HG03469 (cell line): ENCODE results near the gene NTRK3.

Experiments
- ATAC-seq: cut with Tn5 transposase; IDR thresholded peaks from one replicate; pipeline ENCODE4 v1.9.1; 2021; ENCODE audit warnings: mild to moderate bottlenecking, moderate library complexity, moderate number of reproducible peaks; ENCODE audit not compliant: unreplicated experiment

NTRK3 gene

DNA sequence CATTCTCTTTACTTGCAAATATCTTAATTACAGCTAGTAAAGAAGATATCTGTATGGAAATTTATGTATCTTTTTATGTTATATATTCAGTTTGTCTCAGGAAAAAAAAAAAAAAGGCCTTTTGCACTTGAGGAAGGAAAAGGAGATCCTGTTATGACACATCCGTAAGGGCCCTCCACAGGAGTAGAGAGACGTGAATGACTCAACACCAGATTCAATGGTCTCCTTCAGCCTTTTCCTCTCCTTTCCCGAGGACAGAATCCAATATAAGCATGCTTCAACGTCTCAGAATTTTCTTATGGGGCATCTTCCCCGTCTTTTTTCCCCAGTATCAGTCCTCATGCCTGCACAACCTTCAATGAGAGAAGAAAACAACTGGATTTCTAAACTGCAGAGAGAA lies 340.3 kb downstream of the NTRK3 start:
- no peak for ATAC-seq

DNA sequence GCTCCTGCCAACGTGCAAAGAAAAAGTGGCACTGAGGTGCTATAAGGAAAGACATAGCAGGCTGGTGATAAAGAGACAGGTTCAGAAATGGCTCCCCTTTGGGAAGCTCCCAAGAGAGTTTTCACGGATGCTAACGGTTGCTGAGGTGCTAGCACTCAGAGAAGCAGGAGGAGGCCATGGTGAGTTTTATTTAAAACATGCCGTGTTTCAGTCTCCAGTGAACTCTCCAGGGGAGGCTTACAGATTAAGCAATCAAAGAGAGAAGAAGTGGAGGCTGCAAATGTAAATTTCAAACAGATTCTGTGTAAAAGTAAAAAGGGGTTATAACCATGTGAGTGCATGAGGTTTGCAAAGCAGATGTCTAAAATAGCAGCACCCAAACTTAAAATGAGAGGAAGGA lies 346.2 kb downstream of the NTRK3 start:
- ATAC-seq, result no peak

DNA sequence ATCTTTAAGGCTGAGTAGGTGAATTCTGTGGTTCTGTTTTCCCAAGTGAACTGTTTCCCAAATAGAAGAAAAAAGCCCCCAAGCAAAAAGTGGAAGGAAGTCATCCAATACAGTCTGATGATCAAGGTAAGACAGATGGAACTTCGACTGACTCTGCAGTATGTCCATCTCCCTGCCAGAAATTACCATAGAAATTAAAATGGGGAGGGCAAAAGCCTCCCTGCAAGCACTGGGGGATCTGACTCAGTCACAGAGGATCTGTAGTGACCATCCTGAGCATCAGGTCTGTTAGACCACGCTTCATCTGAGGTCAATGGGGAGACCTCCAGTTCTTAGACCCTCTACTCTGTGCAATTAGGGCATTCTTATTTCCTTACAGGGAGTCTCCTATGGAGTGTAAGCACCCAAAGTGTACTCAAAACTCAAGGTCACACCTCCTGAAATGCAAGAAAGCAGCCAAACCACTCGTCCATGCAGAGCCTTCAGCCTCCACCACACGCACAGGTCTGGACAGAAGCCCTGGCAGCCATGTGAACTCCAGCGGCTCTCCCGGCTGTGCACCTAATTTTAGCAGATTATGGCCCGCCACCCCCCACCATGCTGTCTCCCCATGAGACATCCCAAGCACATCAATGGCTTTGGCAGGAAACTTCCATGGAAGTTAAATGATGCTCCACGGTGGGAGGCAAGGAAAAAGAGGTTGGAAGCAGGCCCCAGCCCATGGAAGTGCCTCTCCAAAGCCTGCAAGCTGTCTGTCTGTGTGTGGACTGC lies 348.7 kb downstream of the NTRK3 start:
- no peak for ATAC-seq

DNA sequence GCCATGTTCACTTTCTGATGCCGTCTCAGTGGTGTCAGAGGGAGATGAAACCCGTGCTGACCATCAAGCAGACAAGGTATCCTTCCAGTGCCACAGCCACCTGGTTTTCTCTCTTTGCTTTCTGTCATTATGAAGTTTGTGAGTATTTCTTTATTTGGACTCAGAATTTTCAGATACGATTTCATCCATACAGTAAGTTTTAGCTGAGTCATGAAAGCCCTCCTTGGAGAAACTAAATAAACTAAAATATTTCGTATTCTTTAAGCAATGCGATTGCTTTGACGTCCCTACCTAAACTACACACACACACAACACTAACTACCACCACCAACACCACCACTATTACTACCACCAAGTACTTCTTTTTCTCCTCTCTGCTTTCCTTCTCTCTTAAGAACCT lies 350.1 kb downstream of the NTRK3 start:
- ATAC-seq, result no peak

DNA sequence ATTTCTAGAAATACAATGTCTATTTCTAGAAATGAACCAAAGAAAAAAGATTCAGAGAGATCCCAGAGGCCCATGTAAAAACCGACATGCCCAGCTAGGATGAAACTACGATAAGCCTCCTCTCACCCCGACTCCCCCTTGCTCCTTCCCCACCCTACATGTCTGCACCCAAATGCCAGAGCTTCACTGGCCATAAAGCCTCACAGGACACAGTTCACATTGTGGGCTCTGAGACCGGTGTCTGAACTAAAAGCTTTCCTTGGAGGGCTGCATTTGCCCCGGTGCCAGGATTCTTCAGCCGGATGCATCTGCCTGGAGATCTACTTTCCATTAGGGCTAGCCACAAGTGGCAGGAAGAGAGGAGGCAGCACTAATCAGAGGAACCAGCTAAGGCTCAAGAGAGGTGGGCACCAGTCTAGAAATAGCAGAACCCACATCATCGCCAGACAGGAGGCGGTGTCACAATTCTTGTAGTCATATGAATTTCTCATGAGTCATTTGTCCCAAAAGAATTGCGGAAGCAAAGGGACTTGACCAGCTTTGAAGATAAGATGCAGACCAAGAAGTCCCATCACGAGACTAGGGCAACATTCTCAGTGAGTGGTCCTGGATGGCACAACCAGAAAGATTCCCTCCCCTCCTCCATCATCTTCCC lies 353.6 kb downstream of the NTRK3 start:
- no peak for ATAC-seq

DNA sequence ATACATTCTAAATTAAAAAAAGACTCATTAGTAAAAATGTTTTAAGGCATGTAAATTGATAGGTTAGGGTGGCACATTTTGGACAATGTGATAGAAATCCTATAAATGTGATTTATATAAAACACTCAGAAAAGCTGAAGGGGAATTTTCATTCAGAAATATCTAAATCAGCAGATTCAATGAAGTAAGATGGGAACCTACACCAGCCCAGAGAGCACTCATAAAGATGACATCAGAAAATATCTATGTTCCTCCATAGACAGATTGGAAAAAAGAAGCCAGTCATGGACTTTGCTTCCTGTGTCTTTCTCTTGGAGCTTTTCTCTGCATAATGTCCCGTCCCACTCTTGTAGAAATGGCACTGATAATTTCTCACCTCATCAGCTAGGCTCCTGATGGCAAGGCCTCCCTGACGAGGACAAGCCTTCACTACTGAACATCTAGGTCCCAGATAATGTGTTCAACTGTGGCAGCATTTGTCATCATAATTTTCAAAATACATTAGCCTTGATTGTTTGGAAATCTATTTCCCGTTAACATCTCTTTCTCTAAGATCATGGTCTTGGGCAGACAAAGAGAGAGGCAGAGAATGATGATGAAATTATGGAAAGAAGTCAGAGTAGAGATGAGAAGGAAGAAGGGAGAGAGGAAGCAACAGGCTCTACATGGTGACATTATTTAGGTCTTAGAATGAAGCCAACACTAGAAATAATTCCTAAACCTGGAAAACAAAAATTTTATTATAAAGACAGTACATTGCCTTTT lies 354.4 kb downstream of the NTRK3 start:
- no peak for ATAC-seq

DNA sequence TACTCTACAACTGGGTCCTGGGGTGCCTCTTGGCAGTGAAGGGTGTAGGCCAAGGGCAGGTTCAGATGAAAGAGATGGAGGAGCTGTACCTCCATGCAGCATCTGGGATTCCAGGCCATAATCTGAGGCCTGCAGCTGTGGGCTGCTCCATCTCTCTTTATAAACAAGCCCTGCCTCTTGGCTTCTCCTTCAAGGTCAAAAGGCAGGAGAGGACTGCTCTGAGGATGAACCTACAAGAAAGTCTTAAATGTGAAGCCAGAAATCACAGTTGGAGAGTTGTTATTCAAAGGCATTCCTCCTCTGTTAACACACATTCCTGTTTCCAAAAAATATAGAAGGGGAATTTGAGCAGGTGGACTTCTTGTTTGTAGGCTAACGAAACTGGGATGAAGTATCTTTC lies 355.5 kb downstream of the NTRK3 start:
- ATAC-seq, result no peak

DNA sequence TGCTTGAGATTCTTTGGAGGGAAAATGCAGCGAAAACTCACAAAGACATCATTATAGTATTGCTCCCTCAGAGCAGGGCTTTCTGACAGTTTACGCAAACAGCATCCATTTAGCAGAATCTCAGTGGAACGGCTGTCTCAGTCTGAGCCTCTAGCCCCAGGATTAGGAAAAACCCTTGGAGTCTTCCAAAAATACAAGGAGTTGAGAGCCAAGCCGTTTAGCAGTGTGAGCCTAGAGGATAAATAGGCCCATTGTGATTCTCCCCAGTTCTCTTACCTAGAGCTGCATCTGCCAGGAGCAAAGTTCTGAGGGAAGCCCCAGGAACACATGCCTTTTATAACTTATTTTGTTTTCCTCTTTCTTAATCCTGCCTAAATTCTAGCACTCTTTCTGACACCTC lies 359.6 kb downstream of the NTRK3 start:
- ATAC-seq, result no peak

DNA sequence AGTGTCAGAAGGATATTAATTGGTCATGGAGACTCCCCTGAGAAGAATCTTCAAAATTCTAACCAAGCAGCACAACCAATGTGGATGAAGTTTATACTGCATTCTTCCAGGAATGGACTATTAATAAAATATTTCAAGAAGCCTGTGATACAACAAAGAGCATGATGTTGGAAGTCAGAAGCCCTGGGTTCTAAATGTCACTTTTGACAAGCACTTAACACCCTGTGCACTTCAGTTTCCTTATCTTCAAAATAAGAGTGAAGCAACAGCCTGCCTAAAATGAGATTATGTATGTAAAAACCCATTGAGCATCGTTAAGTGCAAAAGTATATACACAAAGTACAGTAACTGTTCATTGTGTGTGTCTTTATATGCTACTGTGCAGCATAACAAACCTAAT lies 369.4 kb downstream of the NTRK3 start:
- no peak for ATAC-seq

DNA sequence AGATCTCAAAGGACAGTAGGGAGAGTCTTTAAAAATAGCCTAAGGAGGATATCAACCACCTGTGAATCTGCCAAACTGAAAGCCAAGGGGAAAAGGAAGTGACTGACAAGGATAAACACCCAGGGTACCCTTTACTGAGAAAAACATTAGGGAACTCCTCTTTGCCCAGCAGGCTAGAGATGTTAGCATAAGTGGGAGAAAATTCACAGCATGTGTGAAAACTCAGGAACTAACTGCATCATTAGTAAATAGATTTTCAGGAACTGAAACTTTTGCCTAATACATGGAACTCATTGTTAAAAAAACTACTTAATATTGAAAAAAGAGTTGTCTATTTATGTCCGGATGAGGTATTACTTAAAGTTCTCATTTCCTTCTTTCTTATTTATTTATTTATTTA lies 375.5 kb downstream of the NTRK3 start:
- ATAC-seq, result no peak

DNA sequence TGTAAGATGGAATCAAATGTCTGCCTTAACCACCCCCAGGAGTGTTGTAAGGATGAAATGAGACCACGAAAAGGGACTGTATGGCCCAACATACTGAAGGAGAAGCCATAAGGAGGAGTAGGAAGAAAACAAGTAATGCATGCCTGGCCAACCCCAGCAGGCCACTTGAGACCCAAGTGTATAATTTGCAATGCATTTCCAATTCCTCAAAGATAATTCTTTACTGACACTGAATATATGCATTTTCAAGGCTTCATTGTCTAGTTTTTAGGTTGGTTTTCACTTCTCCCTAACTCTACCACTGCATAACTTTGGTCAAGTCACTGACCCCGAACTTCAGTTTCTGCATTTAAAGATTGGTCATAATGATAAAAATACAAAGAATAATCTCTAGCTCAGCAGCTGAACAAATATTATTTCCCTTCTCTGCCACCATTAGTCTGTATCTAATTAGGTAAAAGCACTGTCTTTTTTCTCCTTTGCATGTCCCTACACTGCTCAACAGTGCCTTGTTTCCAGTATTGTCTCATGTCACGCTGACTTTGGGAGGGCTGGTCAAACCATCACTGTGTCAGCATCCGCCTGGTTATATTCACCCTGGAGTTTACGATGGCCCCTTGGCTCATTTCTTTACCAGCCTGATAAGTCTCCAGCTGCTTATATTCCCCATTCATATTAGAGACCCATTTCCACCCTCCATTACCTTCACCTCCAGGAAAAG lies 378.6 kb downstream of the NTRK3 start:
- no peak for ATAC-seq

DNA sequence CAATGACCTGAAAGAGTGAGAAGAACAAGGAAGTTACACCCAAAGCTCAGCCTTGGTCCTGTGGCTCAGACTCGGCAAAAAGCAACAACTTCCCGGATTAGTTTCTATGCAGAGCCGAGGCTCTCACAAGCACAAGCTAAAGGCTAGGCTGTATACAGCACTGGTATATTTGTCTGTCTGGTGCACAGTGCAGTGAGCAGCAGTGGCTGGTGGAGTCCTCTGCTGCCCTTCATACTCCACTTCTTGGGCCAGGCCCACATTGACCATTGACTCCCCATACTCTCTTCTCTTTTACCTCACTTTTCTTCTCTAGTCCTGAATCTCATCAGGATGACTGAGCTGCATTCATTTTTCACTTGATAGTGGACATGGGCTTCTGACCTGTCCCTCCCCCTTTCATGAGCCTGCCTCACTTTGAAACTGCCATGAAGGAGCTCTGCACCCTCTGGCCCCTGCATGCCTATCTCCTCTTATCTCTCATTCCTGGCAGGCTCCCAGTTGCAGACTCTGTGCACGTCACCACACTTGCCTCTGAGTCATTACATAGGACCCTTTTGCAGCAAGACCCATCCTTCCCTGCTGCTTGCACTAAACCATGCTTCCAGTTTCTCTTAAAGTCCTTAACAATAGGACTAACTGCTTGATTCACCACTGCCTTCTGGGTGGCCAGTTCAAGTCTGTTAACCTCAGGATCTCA lies 379.3 kb downstream of the NTRK3 start:
- no peak for ATAC-seq

DNA sequence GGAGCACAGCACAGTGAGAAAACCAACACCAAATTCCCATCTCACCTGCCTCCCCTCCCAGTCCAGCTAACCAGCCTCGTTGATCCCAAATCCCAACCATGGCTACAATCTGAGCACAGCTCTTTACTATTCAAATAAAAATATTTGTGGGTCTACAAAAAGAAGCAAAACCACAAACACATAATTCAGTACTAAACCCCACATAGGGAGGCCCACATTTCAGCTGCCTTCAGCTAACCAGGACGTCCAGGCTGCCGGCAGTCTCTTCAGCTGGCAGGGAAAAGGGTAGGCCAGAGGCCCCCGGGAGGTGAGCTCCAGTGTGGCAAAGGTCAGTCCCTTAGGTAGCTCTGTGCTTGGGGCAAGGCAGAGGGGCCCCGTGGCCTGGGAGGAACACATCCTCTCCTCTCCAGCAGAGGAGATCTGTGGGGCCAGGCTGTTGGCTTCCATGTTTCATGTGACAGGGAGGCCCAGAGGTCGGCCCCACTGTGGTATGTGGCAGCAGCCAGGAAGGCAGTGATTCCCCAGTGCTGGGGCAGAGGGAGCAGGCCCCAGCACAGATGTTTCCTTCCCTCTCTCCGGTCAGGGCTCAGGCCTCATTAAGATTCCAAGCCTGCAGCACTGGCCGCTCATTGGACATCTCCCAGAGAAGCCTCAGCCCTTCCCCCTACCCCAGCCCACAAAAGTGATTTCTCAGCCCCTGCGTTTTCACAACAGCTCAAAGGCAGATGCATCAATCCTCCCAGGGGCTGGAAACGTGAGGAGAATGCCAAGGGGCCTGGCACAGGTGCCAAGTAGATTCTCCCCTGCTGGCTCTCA lies 381.4 kb downstream of the NTRK3 start:
- no peak for ATAC-seq

DNA sequence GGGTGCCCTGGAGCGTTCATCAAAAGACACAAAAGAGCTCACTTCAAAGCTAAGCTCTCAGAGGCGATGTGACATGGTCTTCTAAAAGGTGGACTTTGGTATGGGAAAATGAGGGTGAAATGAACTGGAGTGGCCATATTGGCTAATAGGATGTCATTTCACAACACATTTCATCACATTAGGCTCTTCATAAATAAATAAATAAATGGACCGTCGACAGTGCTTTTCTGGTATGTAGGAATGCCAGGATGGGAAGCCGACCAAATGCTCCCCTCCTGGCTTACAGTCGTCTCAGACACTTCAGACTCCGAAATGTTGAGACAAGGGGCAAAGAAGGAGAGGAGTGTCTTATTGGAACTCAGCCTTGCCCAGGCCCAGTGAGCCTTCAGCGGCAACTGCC lies 383.0 kb downstream of the NTRK3 start:
- no peak for ATAC-seq

DNA sequence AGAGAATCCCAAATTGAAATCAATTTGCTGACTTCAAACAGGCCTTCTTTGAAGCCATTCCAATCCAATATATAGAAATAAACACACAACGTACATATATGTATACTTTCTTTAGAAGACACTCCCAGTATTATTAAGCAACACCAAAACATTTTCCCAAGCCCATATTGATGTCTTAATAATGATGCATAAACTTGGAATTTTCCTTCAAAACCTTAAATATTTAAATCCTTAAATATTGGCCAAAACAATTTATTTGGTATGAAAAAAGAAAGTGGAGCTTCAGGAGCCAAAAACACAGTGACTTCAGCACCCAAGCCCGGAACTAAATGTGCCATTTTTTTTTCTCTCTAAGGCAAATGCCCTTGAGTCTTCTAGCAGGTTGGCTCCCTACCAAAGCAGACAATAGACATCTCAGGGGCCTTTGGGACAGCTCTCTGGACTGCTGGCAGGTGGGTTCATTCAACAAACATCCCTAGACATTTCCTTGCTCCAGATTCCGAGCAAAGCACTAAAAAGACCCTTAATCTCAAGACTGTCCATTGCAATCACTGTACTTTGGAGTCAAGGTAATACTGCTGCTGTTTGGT lies 384.7 kb downstream of the NTRK3 start:
- ATAC-seq, result no peak

DNA sequence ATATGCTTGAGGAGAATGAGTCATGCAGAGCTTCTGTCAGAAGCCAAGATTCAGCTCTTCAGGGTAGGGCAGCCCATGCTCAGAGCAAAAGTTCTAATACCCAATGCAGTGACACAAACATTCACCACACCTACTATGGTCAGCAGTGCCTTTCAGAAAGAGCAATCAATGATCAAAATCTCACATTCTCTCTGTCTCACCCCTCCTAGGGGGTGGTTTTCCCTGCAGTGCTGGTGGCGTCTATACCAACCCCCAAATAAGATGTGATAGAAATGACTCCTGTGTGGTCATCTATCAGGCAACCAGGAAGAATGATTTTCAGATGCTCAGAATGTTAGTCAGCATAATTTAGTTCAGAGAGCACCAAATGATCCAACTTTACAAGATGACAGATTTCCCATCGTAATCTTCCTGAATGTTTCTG lies 385.3 kb downstream of the NTRK3 start:
- ATAC-seq, result no peak

DNA sequence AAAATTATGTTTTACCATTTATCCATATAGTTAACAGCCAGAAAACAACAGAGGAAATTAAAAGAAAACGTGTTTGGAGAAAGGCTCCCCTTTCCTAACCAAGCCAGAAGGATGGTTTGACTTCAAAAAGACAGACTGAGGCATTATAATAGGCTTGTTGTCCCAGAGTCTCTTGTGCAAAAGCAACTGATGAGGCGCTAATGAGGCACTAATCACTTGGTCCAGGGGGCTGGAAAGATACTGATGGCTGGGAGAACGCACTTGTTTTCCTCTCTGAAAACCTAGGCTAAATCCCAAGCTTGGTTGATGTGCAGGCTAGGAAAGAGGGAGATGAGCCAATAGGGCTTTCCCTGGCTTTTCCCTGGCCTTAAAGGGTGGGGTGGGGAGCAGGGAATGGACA lies 389.6 kb downstream of the NTRK3 start:
- ATAC-seq, result no peak

DNA sequence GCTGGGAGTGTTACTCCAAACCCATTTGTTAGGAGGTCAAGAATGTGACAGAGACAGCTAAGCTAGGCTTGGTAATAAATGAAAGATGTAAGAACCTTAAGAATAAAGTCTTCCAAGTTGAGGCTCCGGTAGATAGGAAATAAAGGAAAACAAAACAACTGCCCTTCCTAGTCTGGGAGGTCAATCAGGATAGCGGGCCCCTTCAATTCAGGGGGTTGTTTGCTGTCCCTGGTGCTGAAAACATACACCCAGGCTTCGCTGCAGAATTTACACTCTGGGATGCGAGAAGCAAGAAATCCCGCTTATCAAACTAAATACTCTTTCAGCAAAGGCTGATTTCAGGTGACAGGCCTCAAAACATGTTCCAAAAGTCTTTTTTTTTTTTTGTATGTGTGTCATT lies 393.4 kb downstream of the NTRK3 start:
- no peak for ATAC-seq

DNA sequence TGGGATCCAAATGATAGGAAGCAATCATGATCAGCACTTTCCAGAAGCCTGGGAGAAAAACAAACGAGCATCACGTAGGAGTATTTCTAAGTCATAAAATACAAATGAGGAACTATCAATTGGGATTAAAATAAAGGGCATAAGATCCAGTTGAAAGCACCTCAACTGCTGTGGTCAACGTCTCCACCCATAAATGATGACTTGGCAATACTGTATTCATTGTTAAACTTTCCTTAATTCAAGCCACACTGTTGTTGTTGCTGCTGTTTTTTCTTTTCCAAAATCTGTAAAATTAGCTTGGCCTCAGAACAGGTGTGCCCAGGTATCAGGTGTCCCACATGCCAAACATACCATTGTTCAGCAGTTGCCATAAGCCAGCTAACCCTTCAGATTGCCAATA lies 395.8 kb downstream of the NTRK3 start:
- no peak for ATAC-seq
